Dermis microvascular lymphatic vessel endothelial cell (primary cell): ENCODE measurements around the gene ATF7. TPM values are rescaled to one million over a fixed set of nuclear protein-coding genes. Genes with fewer than 3 reads are reported as not detected.
A peak's percentile ranks its signal among the peaks of the same experiment; 100 is the strongest.

Experiments used
- DNase-seq, 2 donors: peaks; one replicate each; pipeline versions ENCODE4 v3.0.0 to v3.0.0-alpha.2; 2010; ENCODE audit warnings: low read depth in 2 of 2
- total RNA-seq: library from RNA; depleted of rRNA; stranded (reverse); fragments of >200 nt; gene quantifications from 2 replicates; pipeline ENCODE4 v1.2.1, GENCODE V29; 2014

Gene ATF7
- total RNA-seq, 1 donor from 2014 or later: 8.6 TPM

GRCh38 chr12:53502983-53503728 lies 123.0 kb downstream of the ATF7 start:
- no peak for DNase-seq

- DNase-seq: no peak
Observed at GRCh38 chr12:53502331-53502730, 123.9 kb downstream of the ATF7 start.

DNA sequence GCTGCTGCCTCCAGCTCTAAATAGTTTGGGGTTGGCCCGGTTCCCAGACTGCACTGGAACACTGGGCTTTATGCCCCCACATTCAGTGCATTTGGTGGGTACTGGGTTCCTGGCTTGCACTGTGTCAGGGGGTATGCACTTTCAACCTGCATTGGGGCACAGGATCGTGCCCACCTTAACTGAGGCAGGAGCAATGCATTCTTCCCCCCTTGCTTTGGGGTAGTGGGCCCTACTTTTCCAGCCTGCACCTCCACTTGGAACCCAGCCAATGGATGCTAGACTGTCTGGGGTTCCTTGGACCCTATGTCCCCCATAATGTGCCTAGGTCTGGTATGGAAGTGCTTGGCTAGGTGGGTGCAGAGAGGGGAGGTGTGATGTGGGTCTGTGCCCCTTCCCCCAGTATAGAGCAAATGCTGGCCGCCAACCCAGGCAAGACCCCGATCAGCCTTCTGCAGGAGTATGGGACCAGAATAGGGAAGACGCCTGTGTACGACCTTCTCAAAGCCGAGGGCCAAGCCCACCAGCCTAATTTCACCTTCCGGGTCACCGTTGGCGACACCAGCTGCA lies 124.5 kb downstream of the ATF7 start:
- DNase-seq: no peak

DNA sequence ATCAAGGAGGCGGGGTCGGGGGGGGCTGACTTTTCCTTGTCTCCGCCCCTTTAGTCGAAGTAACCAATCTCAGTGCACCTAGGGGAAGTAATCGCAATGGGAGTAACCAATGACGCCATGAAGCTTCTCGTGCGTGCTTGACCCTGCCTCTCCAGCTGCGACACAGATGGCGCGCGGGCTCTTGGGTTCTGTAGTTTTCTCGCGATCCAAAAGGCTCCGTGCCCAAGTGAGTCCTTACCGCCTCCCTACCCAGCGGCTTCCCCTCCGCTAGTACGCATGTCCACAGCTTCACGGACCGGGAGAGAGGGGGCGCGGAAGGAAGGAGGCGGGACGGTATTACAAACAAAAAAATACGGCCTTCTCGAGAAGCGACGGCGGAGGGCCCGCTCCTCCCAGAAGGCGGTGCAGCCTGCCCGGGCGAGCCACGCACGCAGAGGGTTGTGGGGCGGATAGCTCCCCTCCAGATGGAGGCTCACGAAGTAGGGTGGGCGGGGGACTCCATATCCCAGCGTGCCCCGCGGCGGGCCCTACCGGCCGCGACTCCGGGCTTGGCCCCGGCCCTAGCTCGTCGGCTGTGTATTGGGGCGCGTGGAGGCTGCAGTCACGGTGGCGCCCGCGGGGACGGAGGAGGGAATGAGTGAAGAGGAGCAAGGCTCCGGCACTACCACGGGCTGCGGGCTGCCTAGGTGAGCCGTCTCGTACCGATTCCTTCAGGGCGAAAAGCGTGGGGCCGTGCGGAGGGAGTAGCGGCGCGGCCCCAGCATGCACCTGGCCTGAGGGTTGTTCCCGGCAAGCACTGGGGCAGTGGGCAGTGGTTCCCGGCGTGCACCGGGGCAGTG lies 125.2 kb downstream of the ATF7 start, which contains the start of gene TARBP2:
TSS of gene TARBP2 (plus strand) at position 508 of the 839 bp plus-strand sequence. CDS start at position 634, 126 bp downstream.
- DNase-seq: peak; percentile 99 to 100

- DNase-seq: no peak
Observed at GRCh38 chr12:53500142-53500775, 125.9 kb downstream of the ATF7 start.

GRCh38 chr12:53499266-53500141 lies 126.7 kb downstream of the ATF7 start, which contains the start of gene MAP3K12:
Gene MAP3K12 (minus strand): TSS chr12:53499458. CDS start chr12:53487391, 12,067 bp downstream.
- DNase-seq: peak in 1 of 2 donors; percentile 47

DNA sequence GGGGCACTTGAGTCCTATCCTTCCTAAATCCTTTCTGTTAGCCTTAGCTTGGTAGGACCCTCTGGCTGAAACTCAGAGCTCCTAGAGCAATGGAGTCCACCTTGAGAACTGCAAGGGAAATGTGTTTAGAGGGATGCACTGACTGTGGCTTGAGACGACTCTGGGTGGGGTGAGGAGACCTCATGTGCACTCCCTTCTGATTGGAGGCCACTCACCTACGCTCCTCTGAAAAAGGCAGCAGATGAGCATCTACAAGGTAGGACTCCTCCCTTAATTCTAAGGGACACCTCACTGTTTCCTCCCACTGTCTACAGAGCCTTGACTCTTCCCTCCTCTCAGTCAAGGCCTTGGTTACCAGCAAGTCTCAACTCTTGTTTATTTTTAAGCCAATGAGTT lies 127.9 kb downstream of the ATF7 start:
- no peak for DNase-seq

DNA sequence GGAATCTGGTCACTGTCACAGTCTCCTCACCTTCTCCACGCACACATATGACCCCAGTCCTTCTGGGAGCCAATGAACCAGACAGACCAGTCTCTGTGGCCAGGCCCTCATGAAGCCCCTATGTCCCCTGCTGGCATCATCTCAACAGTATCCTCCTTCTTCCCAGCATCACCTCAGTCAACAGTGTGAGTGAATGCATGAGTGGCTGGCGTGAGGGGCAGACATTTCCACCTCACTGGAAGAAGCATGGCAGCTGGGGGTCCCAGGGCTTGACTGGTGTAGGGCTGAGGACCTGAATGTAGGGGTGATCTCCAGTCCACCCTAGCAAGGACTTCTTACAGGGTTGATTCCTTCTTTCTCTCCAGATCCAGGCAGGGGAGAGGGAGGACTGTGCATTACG lies 128.7 kb downstream of the ATF7 start:
- no peak for DNase-seq

DNA sequence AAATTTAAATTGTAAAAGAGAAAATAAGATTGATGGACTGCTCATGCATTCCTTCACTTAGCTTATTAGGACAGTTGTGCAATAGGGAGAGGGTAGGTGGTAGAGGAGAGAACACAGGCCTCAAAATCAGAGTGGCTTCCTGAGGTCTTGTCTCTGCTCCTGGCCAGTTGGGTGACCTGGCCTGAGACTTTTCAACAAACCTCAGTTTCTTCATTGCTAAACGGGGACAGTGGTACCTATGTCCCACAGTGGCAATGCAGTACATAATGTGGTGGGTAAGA lies 129.5 kb downstream of the ATF7 start:
- no peak for DNase-seq

GRCh38 chr12:53495903-53496751 lies 130.1 kb downstream of the ATF7 start:
- no peak for DNase-seq

DNA sequence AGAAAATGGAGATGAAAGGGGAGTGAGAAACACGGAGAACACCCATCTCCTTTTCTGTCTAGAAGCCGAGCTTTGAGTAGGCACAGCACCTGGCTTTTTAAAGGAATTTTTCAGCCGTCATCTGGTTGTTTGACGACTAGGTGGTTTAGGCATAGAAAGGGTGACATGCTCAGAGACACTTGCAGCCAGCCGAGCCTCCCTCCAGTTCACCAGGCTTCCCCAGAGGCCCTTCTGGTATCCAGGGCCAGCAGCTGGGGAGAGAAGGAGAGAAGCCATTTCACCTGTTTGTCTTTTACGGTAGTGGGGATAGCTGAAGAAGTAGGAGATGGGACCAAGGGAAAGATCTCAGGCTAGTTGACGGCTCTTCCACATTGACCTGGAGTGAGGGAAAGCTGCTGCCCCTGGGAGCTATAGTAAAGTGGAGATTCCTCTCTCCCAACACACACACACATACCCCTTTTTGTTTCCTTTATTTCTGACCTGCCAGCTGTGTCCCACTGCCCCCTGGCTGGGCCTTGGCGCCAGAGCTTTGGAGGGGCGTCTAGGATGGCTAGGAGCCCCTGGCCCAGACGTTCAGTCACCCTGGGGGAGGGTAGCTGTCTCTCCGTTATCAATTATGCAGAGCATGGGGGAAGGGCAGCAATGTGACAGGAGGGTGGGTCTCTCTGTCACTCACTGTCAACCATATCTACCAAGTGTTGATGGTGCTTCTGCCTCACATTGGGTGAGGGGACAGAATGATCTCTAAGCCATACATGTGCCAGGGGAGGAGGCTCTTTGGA lies 132.4 kb downstream of the ATF7 start:
- no peak for DNase-seq

GRCh38 chr12:53492830-53493609 lies 133.2 kb downstream of the ATF7 start:
- peak; percentile 83 to 92 for DNase-seq

DNA sequence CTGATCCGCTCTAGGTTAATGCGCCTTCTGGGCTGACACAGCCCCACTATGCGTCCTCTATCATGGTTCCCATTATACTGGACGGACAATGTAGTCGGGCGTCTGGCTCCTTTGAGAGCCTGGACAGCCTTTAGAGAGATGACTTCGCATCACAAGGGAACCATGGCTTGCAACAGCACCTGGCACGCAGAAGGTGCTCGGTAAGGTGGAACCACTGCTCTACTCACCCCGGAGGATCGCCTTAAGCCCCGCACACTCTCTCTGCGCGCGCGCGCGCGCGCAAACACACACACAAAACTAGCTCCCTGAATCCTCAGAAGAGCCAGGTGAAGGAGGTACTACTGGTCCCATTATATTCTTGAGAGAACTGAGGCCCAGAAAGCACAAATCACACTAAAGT lies 134.0 kb downstream of the ATF7 start:
- DNase-seq: no peak

- DNase-seq: no peak
Observed at GRCh38 chr12:53489242-53489864, 136.8 kb downstream of the ATF7 start.

GRCh38 chr12:53486736-53487487 lies 139.3 kb downstream of the ATF7 start:
- no peak for DNase-seq

DNA sequence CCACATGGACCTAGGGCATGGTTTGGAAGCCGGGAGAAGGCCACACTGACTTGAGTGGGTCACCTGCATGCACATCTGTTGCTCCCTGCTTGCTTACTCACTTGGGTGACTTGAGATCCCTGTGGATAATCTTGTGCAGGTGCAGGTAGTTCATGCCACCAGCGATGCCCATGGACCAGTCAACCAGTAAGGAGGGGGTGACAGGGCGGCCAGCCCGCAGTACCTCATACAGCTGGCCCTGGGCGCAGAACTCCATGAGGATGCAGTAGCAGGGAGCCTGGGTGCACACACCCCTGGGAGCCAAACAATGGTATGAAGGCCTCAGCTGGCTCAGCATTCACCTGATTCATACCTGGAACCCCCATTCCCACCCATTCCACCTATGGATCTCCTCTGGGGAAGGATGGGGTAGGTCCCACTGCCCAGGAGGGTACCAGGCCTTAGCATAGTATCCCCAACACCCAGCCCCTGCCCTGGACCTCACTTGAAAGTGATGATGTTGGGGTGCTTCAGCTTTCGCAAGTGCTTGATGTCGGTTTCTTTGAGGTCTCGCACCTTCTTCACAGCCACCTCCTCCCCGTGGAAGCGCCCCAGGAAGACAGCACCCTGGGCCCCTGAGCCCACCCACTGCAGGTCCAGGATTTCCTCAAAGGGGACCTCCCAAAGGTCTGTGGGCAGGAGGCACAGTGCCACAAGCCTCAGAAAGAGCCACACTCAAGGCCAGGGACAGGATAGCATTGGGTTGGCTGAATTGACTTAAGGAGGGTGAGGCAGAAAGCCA lies 140.0 kb downstream of the ATF7 start:
- no peak for DNase-seq
